GM20431 (cell line): Measurements from ENCODE around the gene IL10RB.
"Not testable (repeated sequence)": the region's sequence is repeated elsewhere in the genome, so short reads cannot be mapped to it uniquely, and the experiment has no call there.

Experiments used
- in situ Hi-C: fragments of 300-500 bp; cut with MseI, MboI; formaldehyde crosslinking; loops from one replicate; pipeline ENCODE4 v1.15.0; 2020; ENCODE audit warnings: low sequenced_read_pairs; ENCODE audit not compliant: unreplicated experiment

Gene IL10RB

DNA sequence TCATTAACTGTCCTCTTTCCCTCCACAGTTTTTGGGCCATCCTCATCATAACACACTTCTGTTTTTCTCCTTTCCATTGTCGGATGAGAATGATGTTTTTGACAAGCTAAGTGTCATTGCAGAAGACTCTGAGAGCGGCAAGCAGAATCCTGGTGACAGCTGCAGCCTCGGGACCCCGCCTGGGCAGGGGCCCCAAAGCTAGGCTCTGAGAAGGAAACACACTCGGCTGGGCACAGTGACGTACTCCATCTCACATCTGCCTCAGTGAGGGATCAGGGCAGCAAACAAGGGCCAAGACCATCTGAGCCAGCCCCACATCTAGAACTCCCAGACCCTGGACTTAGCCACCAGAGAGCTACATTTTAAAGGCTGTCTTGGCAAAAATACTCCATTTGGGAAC lies 30.0 kb downstream of the IL10RB start:
- in situ Hi-C loops, result no loop called here

- in situ Hi-C loops, result no loop called here
Observed at GRCh38 chr21:33299181-33299752, 33.1 kb downstream of the IL10RB start.

- in situ Hi-C loops, result no loop called here
Observed at GRCh38 chr21:33300701-33301631, 34.8 kb downstream of the IL10RB start.

- in situ Hi-C loops, result no loop called here
Observed at GRCh38 chr21:33301632-33302002, 35.5 kb downstream of the IL10RB start.

GRCh38 chr21:33302055-33302454 lies 35.9 kb downstream of the IL10RB start:
- in situ Hi-C loops, result no loop called here

DNA sequence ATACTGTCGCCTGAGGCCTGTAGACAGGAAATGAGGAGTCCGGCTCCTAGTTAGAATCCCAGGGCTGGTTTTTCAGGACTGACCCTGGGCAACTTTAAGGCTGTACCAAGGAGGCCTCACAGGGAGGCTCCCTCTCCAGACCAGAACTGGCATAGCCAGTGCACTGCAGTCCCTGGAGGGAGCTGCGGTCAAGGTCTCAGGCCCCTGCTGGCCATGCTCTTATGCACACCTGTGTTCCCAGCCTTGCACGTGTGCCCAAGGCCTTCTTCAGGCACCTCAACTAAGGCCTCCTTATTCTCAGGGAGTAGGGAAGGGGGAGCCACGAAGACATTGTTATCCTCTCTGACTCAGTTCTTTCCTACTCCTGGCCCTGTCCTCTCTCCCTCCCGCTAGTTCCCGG lies 36.6 kb downstream of the IL10RB start:
- in situ Hi-C loops, result no loop called here

DNA sequence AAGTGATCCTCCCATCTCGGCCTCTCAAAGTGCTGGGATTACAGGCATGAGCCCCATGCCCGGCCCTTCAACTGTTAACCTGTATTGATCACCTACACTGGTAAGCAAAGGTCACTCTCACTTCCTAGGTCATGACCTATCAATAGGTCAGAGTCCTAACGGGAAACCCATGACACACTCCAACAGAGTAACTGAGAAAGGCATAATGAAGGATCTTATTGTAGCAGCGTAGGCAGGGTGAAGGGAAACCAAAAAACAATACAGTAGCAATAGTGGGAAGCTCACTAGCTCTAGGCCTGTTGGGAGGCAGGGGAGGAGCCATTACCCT lies 39.1 kb downstream of the IL10RB start:
- in situ Hi-C loops, result no loop called here

GRCh38 chr21:33305938-33306337 lies 39.8 kb downstream of the IL10RB start:
- in situ Hi-C loops, result no loop called here

DNA sequence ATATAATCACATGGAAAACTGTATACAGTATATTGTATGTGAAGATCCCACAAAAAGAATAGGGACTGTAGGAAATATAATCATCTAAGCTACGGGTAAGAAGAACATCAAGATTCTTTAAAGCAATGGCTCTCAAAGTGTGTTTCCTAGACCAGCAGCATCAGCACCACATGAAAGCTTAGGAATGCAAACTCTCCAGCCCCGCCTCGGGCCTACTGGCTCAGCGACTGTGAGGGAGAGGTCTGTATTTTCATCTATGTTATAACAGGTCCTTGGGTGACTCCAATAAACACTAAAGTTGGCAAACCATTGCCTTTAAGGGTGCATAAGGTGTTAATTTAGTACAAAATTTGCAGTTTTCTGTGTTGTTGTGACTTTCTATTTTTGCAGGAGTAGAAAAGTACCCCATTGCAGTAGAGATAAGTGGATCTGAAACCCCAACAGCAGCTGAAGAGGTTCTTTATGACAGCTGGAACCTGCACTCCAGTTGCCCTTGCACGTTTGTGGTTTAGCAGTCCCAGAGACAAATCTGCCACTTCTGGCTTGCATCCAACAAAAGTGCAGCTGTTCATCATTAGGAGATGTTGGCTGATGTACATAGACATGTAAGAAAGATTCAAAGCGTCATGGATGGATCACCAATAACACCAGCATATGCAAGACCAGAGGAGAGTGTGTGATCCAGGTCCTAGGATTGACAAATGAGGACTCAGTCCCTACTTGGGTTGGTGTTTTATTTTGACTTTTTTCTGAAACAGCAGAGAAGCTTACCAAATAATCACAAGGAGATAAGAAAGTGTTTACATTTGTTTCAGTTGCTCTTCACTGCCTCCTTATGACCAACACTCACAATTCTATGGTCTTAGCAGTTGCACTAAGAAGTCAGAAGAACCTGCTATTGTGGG lies 42.7 kb downstream of the IL10RB start:
- in situ Hi-C loops, result no loop called here

GRCh38 chr21:33309778-33310177 lies 43.6 kb downstream of the IL10RB start:
- in situ Hi-C loops, result no loop called here

DNA sequence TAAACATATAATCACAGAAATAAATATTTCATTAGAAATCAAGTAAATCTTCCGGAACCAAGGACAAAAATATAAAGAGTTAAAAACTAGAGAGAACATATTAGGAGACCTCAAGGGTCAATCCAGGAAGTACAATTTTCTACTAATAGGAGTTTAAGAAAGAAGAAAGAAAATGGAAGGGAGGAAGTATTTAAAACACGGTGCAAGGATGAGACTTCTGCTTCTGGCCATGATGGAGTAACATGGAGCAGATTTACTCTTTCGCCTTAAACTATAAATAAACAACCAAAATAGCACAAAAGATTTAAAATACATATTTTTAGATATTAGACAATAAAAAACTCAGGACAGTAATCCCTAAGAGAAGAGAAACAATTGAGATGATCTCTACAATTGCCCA lies 46.0 kb downstream of the IL10RB start:
- in situ Hi-C loops, result no loop called here

DNA sequence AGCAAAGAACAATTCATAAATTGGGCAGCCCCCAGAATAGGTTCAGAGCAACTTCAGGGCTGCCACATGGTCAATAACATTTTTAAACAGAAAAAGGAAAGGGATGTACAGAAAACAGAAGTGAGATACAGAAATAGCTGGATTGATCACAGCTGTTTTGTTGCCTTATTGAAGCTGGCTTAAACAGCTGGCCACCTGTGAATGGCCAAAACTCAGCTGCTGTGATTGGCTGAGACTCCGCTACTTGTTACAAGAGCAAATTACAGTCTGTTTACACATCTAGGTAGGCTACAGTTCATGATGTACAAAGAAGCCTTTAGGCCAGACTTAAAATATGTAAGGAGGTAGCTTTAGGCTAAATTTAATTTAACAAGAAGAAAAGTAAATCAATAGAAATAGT lies 47.0 kb downstream of the IL10RB start:
- in situ Hi-C loops, result no loop called here

DNA sequence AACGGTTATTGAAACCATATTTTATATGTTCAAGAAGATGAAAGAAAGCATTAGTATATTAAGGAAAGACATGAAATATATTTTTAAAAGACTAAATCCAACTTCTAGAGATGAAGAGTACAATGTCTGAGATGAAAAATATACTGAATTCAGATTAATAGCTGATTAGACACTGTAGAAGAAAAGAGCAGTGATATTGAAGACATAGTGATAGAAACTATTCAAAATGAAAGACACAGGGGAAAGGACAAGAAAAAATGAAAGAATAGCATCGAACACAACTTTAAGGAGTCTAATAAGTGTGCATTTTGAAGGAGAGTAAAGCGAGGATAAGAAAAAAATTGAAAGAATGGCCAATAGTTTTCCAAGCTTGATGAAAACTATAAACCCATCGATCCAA lies 47.4 kb downstream of the IL10RB start:
- in situ Hi-C loops, result no loop called here

DNA sequence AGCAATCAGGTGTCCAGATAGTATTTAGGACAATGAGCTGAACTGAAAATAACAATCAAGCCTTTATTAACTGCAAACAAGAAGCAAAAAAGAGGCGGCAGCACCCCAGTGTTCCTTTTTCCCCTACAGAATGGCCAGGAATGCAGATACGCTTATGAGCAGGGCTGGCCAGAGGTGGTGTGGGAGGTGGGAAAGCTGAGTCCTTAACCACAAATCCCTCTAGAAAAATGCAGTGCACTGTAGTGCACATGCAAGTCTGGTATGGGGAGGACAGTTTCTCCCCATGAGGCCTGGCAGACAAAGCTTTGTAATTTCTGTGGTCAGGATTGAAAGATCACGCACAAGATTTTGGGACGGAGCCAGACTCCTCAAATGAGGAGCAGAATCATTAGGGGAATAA lies 47.9 kb downstream of the IL10RB start:
- in situ Hi-C loops, result no loop called here

DNA sequence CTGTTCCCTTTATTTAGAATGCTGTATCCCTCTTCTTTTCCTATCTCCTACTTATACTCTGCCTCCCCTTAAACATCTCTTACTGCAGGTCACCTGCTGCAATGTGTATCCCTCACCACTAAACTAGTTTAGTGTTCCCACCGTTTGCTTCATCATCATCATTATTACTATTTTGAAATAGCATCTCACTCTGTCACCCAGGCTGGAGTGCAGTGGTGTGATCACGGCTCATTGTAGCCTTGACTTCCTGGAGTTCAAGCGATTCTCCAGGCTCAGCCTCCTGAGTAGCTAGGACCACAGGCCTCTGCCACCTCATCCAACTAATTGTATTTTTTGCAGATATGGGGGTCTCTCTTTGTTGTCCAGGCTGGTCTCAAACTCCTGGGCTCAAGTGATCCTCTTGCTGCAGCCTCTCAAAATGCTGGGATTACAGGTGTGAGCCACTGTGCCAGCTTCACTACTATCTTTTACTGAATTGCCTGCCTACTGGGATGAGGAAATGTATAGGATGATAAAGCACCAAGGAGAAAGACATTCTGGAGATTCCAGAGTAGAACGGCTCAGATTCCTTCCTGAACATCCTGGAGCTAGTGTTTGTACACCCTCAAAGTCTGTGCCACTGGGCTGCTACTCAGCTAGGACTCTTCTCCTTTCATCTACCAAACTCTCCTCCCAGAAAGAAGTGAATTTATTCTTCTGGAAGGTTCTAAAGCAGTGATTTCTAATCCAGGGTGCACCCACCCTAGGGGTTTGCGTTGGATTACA lies 50.0 kb downstream of the IL10RB start:
- in situ Hi-C loops, result no loop called here

- in situ Hi-C loops, result no loop called here
Observed at GRCh38 chr21:33317145-33317544, 51.0 kb downstream of the IL10RB start.

DNA sequence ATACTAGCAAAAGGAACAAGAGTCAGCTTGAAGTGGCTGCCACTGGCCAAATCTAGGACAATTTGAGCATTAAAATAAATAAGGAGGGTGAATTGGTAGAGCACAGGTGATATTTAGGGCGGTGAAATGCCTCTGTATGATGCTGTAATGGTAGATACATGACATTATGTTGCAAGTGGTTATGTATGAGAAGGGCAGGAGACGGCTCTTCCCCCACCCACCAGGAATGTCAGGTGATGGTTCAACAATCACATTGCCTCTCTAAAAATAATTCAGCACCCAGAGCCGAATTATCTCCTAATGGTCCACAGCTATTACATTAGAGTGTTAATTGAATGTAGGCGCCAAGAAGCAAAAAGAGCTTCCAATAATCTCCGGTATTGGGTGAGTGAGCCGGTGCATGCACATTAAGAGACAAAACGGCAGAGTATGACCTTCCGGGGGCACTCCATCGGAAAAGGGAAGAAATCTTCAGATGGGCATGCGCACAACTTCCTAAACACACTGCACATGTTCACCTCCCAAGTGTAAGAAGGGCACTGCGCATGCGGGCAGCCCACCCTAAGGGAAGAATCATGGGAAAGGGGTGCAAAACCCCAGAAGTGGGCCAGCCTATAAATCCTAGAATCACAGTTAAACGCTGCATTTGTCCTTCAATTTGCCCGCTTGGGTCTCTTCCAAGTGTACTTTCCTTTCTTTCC lies 51.8 kb downstream of the IL10RB start:
- in situ Hi-C loops, result no loop called here

- in situ Hi-C loops, result not testable (repeated sequence)
Observed at GRCh38 chr21:33321005-33321404, 54.8 kb downstream of the IL10RB start.

- in situ Hi-C loops, result not testable (repeated sequence)
Observed at GRCh38 chr21:33323610-33324009, 57.4 kb downstream of the IL10RB start.
